ENCODE data around the gene ISCA1. TPM values are rescaled to one million over a fixed set of nuclear protein-coding genes. Genes with fewer than 3 reads are reported as not detected.

ISCA1 gene
- total and polyA plus RNA-seq, 2 donors (not counting 3 experiments of a cell fraction or from before 2014, with no cell fraction given): 14.2 to 22.2 TPM

DNA sequence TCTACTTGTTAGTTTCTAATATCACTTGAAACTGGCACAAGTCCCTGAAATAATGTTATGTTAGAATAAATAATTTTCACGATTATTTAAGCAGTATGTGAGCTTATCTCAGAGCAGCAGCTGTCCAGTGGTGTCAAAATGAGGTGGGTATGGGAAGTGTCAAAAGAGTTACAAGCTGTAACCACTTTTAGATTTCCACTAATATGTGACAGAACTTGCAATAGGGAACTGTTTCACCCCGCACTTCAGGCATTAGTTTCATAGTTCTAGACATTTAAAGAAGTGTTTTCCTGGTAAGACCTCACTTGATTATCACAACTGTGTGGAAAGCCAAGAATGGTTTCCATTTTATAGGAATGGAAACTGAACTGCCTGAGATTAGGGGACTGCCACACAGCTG, 2.9 kb upstream of the ISCA1 start:
- no peak overlapping the region for H2AFZ ChIP-seq (ENCODE audit: low read depth, low read length)
- FAIRE-seq: no peak
- no peak for TF ChIP-seq MYC (IDR thresholded peaks at IDR 0.05; ENCODE audit: low read depth, low read length)
- TF ChIP-seq, protein P1, sequence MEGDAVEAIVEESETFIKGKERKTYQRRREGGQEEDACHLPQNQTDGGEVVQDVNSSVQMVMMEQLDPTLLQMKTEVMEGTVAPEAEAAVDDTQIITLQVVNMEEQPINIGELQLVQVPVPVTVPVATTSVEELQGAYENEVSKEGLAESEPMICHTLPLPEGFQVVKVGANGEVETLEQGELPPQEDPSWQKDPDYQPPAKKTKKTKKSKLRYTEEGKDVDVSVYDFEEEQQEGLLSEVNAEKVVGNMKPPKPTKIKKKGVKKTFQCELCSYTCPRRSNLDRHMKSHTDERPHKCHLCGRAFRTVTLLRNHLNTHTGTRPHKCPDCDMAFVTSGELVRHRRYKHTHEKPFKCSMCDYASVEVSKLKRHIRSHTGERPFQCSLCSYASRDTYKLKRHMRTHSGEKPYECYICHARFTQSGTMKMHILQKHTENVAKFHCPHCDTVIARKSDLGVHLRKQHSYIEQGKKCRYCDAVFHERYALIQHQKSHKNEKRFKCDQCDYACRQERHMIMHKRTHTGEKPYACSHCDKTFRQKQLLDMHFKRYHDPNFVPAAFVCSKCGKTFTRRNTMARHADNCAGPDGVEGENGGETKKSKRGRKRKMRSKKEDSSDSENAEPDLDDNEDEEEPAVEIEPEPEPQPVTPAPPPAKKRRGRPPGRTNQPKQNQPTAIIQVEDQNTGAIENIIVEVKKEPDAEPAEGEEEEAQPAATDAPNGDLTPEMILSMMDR (IDR thresholded peaks at IDR 0.05; ENCODE audit: extremely low read depth in 1 of 2, insufficient read depth in 1 of 2, low read depth in 1 of 2, low read length in 2 of 2): no peak
- TF ChIP-seq, protein P2, sequence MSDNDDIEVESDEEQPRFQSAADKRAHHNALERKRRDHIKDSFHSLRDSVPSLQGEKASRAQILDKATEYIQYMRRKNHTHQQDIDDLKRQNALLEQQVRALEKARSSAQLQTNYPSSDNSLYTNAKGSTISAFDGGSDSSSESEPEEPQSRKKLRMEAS (IDR thresholded peaks at IDR 0.05; ENCODE audit: insufficient read depth, insufficient read length): no peak
- TF ChIP-seq FOS (IDR thresholded peaks at IDR 0.05; ENCODE audit: borderline replicate concordance, insufficient read depth, low read length): no peak
- TF ChIP-seq POLR2A (IDR thresholded peaks at IDR 0.05; ENCODE audit: low read depth, low read length): no peak
- TF ChIP-seq GATA2 (IDR thresholded peaks at IDR 0.05; ENCODE audit: insufficient read depth, insufficient read length, low read depth, low read length): no peak
- TF ChIP-seq JUN (IDR thresholded peaks at IDR 0.05; ENCODE audit: borderline replicate concordance, insufficient read depth, insufficient read length, low read depth): no peak
- dilution Hi-C loops (cut with MboI; ENCODE audit: extremely low pct_ligation_motif_present, low sequenced_read_pairs): no loop called here
- no peaks in the 10 kb centered on the region for H3K27me3 ChIP-seq (ENCODE audit: control insufficient read depth in 2 of 2, insufficient read depth in 2 of 2, low read length in 2 of 2)
- H3K9me3 ChIP-seq (replicated peaks; ENCODE audit: control insufficient read depth, insufficient read depth, low read length): no peaks in the 10 kb centered on the region
- no peak overlapping the region for H3K4me3 ChIP-seq (replicated peaks in 1 of 3; ENCODE audit: insufficient read depth in 1 of 3, low read depth in 1 of 3, low read length in 3 of 3)
- peaks cover 11% of the 10 kb centered on the region for H3K4me1 ChIP-seq (ENCODE audit: control insufficient read depth, extremely low read depth, insufficient read depth, low read length)
- H3K27ac ChIP-seq (ENCODE audit: insufficient read depth, low read depth, low read length): no peak overlapping the region
- no peak for DNase-seq (ENCODE audit: low read depth, low spot score)
- ChIA-PET POLR2A (no interaction called here), CTCF (no interaction called here)
- H3K9ac ChIP-seq (replicated peaks; ENCODE audit: extremely low read depth, insufficient read depth, low read length): no peak overlapping the region
- BruUV-seq (replicated peaks): no TSS peak
- intact Hi-C loops (cut with micrococcal nuclease): no loop called here
- H3K4me2 ChIP-seq (ENCODE audit: insufficient read depth, low read length): no peak overlapping the region
- no peaks in the 10 kb centered on the region for H3K36me3 ChIP-seq (ENCODE audit: control insufficient read depth in 2 of 2, extremely low read depth in 1 of 2, insufficient read depth in 2 of 2, low read length in 2 of 2)
- H3K9me1 ChIP-seq (replicated peaks; ENCODE audit: control insufficient read depth, extremely low read depth, insufficient read depth, low read length): no peaks in the 10 kb centered on the region
- H3K79me2 ChIP-seq (ENCODE audit: control insufficient read depth, insufficient read depth, low read length): peaks cover 15% of the 10 kb centered on the region
- no peaks in the 10 kb centered on the region for H4K20me1 ChIP-seq (replicated peaks; ENCODE audit: control insufficient read depth, extremely low read depth, insufficient read depth, low read length)
